ENCODE measurements around the gene STARD13. TPM values are rescaled to one million over a fixed set of nuclear protein-coding genes. Genes with fewer than 3 reads are reported as not detected.

STARD13 gene
- total RNA-seq, 6 experiments from 2014 or later = 27.9 to 38.3 (median 34.5) TPM

DNA sequence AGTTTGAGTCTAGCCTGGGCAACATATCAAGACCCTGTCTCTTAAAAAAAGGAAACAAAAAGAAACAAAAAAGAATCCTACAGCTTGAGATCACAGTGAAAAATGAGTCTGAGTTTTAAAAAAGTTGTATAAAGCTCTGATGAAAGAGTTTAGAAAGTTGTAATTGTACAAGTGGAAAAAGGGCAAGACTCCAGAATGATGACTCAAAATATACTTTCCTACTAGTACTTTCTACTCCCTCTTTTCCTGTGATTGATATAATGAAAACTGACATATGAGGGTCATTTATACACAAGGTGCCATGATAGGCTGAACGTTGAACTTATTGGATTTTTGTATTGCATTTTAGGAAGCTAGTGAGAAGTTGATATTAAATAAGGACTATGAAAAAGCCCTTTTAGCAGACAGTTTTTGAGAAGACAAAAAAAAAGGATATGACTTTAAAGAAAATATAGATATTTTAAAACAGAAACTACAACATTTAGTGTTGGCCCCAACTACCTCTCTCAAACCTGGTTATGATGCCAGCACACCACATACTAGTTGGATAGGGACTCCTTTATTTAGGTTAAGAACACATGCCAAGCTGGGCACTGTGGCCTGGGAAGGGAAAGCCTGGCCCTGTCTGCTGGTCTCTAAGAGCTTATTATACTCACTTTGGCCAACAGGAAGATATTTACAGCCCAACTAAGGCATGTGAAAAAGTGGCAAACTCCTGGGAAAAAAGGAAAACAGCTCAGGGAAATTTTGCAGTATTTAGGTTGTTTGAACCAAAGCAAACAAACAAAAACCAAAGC lies 152.7 kb downstream of the STARD13 start:
- TF ChIP-seq, protein P1, sequence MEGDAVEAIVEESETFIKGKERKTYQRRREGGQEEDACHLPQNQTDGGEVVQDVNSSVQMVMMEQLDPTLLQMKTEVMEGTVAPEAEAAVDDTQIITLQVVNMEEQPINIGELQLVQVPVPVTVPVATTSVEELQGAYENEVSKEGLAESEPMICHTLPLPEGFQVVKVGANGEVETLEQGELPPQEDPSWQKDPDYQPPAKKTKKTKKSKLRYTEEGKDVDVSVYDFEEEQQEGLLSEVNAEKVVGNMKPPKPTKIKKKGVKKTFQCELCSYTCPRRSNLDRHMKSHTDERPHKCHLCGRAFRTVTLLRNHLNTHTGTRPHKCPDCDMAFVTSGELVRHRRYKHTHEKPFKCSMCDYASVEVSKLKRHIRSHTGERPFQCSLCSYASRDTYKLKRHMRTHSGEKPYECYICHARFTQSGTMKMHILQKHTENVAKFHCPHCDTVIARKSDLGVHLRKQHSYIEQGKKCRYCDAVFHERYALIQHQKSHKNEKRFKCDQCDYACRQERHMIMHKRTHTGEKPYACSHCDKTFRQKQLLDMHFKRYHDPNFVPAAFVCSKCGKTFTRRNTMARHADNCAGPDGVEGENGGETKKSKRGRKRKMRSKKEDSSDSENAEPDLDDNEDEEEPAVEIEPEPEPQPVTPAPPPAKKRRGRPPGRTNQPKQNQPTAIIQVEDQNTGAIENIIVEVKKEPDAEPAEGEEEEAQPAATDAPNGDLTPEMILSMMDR (IDR thresholded peaks at IDR 0.05) = no peak
- H3K27ac Mint-ChIP-seq = peak overlapping the region; percentile 64
- no peaks in the 10 kb centered on the region for H3K9me3 Mint-ChIP-seq
- H3K27me3 Mint-ChIP-seq (ENCODE audit: insufficient read depth) = peaks cover 3% of the 10 kb centered on the region
- no peak for DNase-seq
- H3K4me1 Mint-ChIP-seq (ENCODE audit: low read depth) = peaks cover 35% of the 10 kb centered on the region
- H3K4me3 Mint-ChIP-seq = no peak overlapping the region
- peaks cover 71% of the 10 kb centered on the region for H3K36me3 Mint-ChIP-seq (ENCODE audit: low read depth)

DNA sequence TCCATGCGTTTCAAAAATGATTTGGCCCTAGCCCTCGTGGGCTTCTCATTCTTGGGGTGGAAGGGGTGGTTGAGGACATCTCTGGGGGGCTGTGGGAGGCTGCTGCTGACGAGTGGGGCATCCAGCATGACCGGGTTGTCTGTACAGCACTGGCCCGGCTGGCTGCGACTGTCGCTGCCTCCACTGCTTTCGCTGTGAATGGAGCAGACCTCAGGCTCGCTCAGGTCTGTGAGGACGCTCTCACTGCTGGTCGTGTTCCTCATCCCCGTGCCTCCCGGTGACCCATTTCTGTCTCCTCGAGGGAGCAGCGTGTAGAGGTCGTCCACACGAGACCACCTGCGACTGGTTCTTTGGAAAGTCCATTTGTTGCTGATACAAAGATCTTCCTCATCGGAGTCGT lies 155.7 kb downstream of the STARD13 start:
- no peak for DNase-seq
- H3K27me3 Mint-ChIP-seq (ENCODE audit: insufficient read depth) = peaks cover 3% of the 10 kb centered on the region
- H3K27ac Mint-ChIP-seq = no peak overlapping the region; the same call in 1 of the 2 replicates
- TF ChIP-seq, protein P1 (IDR thresholded peaks at IDR 0.05) = no peak
- peaks cover 64% of the 10 kb centered on the region for H3K4me1 Mint-ChIP-seq (ENCODE audit: low read depth)
- H3K4me3 Mint-ChIP-seq = no peak overlapping the region
- peaks cover 74% of the 10 kb centered on the region for H3K36me3 Mint-ChIP-seq (ENCODE audit: low read depth)
- H3K9me3 Mint-ChIP-seq = no peaks in the 10 kb centered on the region

DNA sequence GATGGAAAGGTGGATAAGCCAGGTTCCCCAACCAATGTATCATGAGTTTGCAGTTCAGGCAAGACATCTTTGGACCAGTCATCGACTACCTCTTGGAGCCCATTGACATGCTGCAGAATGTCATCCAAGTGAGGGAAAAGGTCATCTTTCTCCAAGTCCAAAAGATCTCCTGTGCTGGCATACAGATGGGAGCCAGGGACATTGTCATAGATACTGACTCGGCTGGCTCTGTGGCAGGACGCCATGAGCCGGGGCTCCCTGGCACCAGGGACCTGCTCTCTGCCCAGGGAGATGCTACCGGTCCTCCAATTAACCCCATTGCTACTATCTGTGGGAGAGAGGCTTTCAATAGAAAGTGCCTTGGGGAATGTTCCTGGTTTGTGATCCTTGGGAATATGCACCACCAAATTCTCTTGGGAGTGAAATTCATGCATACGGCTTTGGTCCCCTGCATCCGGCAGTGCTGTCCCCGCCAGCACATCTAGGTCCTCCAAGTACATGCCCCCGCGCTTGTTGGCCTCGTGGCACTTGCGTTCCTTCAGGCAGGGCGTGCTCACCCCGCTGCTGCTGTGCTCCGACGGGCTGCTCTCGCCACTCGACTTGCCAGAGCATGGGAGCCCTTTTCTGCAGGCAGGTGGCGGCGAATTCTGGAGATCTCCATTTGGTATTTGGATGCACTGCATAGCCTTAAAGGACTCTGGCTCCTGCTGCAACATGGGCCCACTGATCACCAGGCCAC lies 156.3 kb downstream of the STARD13 start:
- no peak for DNase-seq
- H3K36me3 Mint-ChIP-seq (ENCODE audit: low read depth) = peaks cover 74% of the 10 kb centered on the region
- TF ChIP-seq, protein P1 (IDR thresholded peaks at IDR 0.05) = no peak
- no peak overlapping the region for H3K27ac Mint-ChIP-seq
- no peak overlapping the region for H3K4me3 Mint-ChIP-seq
- H3K27me3 Mint-ChIP-seq (ENCODE audit: insufficient read depth) = peaks cover 3% of the 10 kb centered on the region
- no peaks in the 10 kb centered on the region for H3K9me3 Mint-ChIP-seq
- peaks cover 66% of the 10 kb centered on the region for H3K4me1 Mint-ChIP-seq (ENCODE audit: low read depth)

DNA sequence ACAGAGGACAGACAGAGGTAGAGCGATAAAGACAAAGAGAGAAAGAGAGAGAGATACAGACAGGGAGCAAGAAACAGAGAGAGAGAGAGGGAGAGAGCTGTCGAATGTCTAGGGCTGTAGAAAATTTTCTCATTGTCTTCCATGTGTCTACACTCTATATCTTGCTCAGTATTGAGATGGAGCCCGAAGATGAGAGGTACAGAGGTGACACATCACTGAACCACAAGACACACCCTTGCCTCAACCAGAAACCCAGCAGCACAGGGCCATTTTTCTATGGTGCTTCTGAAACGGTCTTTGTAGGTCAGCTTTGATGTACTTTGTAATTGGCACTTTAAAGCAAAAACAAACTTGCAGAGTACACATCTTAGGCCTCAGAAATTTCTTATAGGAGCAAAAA lies 157.4 kb downstream of the STARD13 start:
- H3K36me3 Mint-ChIP-seq (ENCODE audit: low read depth) = peaks cover 71% of the 10 kb centered on the region
- no peak overlapping the region; the same call in 1 of the 2 replicates for H3K4me3 Mint-ChIP-seq
- H3K27ac Mint-ChIP-seq = peak overlapping the region; percentile 67
- H3K9me3 Mint-ChIP-seq = no peaks in the 10 kb centered on the region
- DNase-seq = no peak
- H3K4me1 Mint-ChIP-seq (ENCODE audit: low read depth) = peaks cover 66% of the 10 kb centered on the region
- H3K27me3 Mint-ChIP-seq (ENCODE audit: insufficient read depth) = peaks cover 3% of the 10 kb centered on the region
- TF ChIP-seq, protein P1 (IDR thresholded peaks at IDR 0.05) = no peak

DNA sequence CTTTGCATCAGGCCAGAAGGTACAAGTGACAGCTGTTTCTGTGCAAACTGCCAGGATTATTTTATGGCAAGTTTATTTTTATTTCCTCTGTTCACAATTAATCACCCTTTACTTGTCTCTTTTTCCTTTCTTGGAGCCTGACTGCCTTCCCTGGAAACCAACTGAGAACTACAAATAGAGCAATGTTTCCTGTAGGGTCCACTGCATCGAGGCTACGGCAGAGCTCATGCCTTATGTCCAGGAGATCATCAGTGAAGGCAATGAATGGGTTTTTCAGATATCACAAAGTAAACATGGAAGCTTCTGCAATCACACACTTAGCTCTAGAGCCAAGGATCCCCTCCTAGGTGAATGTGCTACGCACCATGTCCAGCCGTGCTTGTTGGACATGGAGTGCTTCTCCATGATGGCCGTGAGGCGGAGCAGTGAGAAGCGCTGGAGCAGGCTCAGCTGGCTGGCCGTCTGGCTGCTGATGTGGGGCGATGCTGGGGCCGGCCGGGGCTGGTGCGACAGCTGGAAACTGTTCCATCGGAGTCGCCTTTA lies 158.5 kb downstream of the STARD13 start:
- Mint-ChIP-seq H3K4me3 (peak overlapping the region; percentile 53), H3K27ac (peak overlapping the region; percentile 67), H3K36me3 (ENCODE audit: low read depth) (peaks cover 67% of the 10 kb centered on the region), H3K9me3 (no peaks in the 10 kb centered on the region), H3K4me1 (ENCODE audit: low read depth) (peaks cover 66% of the 10 kb centered on the region), H3K27me3 (ENCODE audit: insufficient read depth) (peaks cover 7% of the 10 kb centered on the region)
- peak; percentile 35 for DNase-seq
- TF ChIP-seq, protein P1 (IDR thresholded peaks at IDR 0.05) = peak; percentile 37
